ENCODE measurements around the gene DEPDC1. TPM values are rescaled to one million over a fixed set of nuclear protein-coding genes. Genes with fewer than 3 reads are reported as not detected.
A peak's percentile ranks its signal among the peaks of the same experiment; 100 is the strongest.
"Not testable (repeated sequence)": the region's sequence is repeated elsewhere in the genome, so short reads cannot be mapped to it uniquely, and the experiment has no call there.

The DEPDC1 gene
- total RNA-seq, 1 experiment from 2014 or later = 18.2 TPM

DNA sequence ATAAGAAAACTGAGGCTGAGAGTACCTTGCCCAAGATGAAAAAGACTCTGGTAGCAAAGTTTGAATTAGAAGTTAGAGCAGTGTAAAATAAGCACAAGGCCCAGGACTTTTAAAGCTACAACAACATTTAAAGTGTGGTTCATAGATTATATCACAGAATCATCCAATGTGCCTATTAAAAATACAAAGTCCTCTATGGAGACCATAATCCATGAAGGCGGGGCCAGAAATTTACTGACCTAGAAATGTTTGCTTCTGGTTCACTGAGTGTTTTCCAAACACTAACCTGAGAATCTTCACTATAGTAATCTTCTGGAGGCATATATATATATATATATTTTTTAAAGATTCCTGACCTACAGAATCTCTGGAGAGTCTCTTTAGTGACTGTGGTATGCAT is 12.3 kb downstream of the DEPDC1 start:
- in situ Hi-C loops (cut with HindIII; ENCODE audit: low pct_unique_long_range_greater_than_20kb, low sequenced_read_pairs) = no loop called here
- DNase-seq (ENCODE audit: low read depth) = no peak

DNA sequence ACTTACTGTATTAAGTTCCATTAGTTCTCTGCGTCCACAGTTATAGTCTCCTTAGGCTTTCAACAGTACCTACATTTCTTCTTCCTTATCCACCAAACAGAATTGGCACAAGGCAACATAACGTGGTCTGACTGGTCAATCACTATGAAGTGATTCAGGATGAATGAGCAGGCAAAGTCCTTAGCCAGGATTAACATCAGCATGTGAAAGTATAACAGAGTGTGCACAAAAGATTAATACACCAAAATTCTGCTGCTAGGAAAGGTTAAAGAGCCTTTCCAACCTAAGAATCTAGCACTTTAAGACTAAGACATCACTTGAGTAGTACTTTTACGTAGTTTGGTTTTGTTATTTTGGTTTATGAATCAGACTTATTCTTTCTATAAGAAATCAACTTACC is 15.8 kb downstream of the DEPDC1 start:
- in situ Hi-C loops (cut with HindIII; ENCODE audit: low pct_unique_long_range_greater_than_20kb, low sequenced_read_pairs) = no loop called here
- no peak for DNase-seq (ENCODE audit: low read depth)

GRCh38 chr1:68479501-68479900 is 17.4 kb downstream of the DEPDC1 start:
- in situ Hi-C loops (cut with HindIII; ENCODE audit: low pct_unique_long_range_greater_than_20kb, low sequenced_read_pairs) = no loop called here
- peak; percentile 34 for DNase-seq (ENCODE audit: low read depth)

DNA sequence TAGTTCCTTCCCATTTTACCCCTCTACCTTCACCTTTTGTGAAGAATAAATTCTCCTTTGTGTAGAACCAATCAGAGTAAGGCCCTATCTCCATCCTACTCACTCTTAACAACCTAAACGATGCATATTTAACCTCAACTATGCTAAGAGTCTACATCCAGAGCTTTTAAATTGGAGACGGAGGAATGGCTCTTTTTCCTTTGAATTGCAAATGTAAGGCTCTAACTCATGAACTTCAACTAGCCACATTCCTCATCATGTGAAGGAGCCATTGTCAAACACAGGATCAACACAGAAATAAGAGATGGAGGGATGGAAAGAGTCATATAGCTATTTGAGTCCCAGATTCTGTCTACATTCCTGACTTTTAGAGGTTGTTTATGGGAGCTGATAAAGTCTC is 18.2 kb downstream of the DEPDC1 start:
- no peak for DNase-seq (ENCODE audit: low read depth)
- in situ Hi-C loops (cut with HindIII; ENCODE audit: low pct_unique_long_range_greater_than_20kb, low sequenced_read_pairs) = no loop called here

DNA sequence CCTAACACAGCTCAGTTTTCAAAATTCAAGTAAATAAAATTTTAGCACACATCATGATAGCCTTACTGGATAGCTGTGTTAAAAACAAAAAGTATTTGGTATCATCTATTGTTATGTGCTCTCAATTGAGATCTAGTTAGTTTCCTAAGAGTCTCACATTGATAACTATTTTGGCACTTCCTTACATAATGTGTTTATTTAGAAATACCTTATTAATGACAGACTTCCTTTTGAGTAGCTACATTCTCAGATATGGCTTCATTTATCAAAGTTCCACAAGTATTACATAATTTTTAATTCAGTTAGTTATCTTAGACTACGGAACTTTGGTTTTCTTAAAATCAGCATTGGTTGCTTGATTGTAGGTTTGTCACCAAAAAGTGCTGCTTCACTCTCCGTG is 20.3 kb downstream of the DEPDC1 start:
- DNase-seq (ENCODE audit: low read depth); in situ Hi-C loops (cut with HindIII; ENCODE audit: low pct_unique_long_range_greater_than_20kb, low sequenced_read_pairs): not testable (repeated sequence)

DNA sequence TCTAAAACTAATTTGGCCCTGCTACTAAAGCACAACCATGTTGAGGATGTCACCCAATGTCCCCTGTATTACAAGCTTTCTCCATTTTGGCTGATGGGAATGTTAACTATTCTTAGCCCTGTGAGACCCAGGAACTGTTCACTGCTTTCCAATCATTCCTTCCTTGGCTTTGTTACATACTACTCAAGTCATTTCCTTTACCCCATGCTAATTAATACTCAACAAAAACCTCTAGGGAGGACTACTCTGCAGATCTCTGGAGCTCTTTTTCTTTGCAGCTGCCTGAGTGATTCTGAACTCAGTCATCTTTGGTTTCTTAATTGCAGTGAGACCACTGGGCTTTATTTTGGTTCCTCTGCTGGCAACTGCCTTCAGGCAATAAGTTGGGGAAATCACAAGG is 23.8 kb downstream of the DEPDC1 start:
- in situ Hi-C loops (cut with HindIII; ENCODE audit: low pct_unique_long_range_greater_than_20kb, low sequenced_read_pairs) = no loop called here
- no peak for DNase-seq (ENCODE audit: low read depth)

DNA sequence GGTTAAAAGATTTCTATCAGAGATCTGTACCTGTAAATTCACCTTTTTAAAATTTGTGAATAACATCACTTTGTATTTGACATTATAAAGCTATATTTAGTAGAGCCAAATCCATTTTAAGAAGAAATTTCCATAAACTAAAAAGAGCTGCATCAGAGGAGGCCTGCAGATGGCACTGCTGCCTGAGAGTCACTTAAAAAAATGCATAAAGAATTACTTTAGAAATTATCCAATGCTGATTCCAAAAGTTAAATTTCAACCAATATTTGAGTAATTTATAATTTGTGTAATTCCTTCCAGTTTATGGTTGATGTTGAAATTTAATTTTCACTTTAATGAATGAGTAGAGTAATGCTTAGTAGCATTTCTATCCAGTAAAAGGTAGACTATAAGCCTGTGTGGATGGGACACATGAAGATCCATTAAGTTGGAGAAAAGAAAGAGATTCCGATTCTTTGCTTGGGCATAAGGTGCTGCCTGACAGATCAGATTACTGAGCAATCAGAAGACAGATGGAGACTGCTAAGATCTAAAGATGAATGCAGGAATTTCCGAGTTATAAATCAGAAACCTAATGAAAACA is 26.4 kb downstream of the DEPDC1 start:
- in situ Hi-C loops (cut with HindIII; ENCODE audit: low pct_unique_long_range_greater_than_20kb, low sequenced_read_pairs) = no loop called here
- DNase-seq (ENCODE audit: low read depth) = peak; percentile 6

DNA sequence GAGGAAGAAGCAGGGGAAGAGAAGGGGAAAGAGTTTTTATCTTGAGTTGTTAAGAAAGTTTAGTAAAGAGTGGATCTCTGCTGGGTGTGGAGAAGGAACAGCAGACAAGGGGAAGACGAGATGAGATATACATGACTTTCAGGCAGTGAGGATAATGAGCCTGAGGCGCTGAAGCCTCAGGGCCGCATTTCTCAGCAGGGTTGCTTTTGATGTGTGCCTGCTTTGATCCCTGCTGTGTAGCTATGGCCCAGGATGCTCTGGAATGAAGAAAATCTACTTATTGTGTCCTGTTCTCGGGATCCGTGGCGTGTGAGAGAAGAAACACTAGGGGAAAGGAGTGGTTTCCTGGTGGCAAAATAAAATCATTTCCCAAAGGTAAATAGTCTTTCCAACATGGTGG is 32.0 kb downstream of the DEPDC1 start:
- in situ Hi-C loops (cut with HindIII; ENCODE audit: low pct_unique_long_range_greater_than_20kb, low sequenced_read_pairs) = no loop called here
- no peak for DNase-seq (ENCODE audit: low read depth)

- in situ Hi-C loops (cut with HindIII; ENCODE audit: low pct_unique_long_range_greater_than_20kb, low sequenced_read_pairs) = no loop called here
- no peak for DNase-seq (ENCODE audit: low read depth)
Measured at GRCh38 chr1:68460935-68461334, 35.9 kb downstream of the DEPDC1 start.

- in situ Hi-C loops (cut with HindIII; ENCODE audit: low pct_unique_long_range_greater_than_20kb, low sequenced_read_pairs) = no loop called here
- DNase-seq (ENCODE audit: low read depth) = no peak
Measured at GRCh38 chr1:68459796-68460195, 37.1 kb downstream of the DEPDC1 start.

DNA sequence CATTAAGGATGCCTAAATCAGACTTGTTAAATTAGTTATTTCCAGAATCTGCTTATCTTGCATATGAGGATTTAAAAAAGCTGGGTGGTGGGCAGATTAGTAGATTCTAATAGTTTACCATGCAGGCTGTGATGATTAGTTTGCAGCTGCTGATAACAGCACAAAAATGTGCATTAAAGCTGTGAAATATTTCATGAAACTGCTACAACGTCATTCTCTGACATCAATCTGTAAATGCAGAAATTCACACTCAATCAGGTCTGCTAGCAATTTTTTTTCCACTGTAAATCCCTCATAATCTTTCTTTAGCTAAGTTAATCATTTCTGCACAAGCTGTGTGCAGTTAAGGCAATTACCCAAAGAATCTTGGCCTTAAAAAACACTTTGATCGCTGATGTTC is 37.8 kb downstream of the DEPDC1 start:
- in situ Hi-C loops (cut with HindIII; ENCODE audit: low pct_unique_long_range_greater_than_20kb, low sequenced_read_pairs) = no loop called here
- DNase-seq (ENCODE audit: low read depth) = no peak

DNA sequence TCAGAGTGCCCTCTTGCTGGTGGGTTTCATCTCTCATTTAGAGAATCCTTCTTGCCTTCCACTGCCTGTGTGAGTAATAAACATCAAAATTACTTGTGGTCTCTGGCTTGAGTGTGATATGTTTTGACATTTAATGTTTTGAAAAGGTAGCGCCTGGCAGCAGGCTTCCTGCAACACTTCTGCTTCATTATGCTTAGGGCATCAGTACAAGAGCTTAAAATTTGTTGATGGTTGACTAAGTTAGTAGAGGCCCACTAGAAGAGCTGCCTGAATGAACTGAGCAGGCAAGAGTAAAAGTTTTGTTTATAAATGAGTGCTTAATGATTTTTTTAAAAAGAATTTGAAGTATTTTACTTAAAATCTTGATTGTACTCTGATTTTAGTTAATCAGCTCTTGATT is 40.7 kb downstream of the DEPDC1 start:
- no peak for DNase-seq (ENCODE audit: low read depth)
- in situ Hi-C loops (cut with HindIII; ENCODE audit: low pct_unique_long_range_greater_than_20kb, low sequenced_read_pairs) = no loop called here

- in situ Hi-C loops (cut with HindIII; ENCODE audit: low pct_unique_long_range_greater_than_20kb, low sequenced_read_pairs) = no loop called here
- no peak for DNase-seq (ENCODE audit: low read depth)
Measured at GRCh38 chr1:68454534-68454933, 42.3 kb downstream of the DEPDC1 start.

GRCh38 chr1:68453060-68453670 is 43.7 kb downstream of the DEPDC1 start:
- no peak for DNase-seq (ENCODE audit: low read depth)
- in situ Hi-C loops (cut with HindIII; ENCODE audit: low pct_unique_long_range_greater_than_20kb, low sequenced_read_pairs) = no loop called here

DNA sequence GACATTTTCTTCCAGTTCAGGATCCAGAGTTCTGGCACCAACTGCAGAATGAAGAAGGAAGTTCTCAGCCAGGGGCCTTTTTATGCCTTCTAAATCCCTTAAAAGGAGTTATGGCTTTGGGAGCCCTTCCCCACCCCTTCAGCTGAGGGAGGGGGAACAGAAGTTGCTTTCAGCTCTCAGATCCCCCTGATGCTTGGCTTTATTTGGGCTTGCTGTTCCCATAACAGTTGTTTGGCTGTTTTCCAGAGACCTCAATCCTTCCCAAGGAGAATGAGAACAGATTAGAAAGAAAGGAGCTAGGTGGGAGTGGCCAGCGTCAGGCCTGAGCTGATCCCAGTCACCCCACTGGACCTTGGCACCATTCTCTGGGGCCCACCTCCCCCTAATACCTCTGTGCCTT is 47.0 kb downstream of the DEPDC1 start, which contains the start of gene RPE65:
RPE65 (minus strand) TSS at position 54 of the 400 bp plus-strand sequence; CDS start at position 5, 49 bp downstream.
- no peak for DNase-seq (ENCODE audit: low read depth)
- in situ Hi-C loops (cut with HindIII; ENCODE audit: low pct_unique_long_range_greater_than_20kb, low sequenced_read_pairs) = no loop called here

DNA sequence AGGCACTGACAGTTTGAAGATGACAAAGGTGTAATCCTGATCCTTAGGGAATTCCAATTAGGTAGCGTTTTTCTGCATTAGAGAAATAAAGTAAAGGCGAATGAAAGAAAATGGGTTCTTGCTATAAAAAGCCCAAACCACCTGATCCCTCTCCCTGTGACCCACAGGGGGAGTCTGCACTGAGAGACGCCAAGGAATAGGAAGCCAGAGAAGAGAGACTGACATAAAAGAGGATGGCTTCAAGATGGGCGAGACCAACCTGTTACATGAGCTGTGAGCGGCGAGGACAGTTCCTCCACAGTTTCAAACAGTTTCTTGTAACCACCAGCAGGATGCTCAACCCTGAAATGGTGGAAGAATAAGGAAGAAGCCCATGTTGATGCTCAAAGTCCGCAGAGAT is 48.5 kb downstream of the DEPDC1 start:
- DNase-seq (ENCODE audit: low read depth) = no peak
- in situ Hi-C loops (cut with HindIII; ENCODE audit: low pct_unique_long_range_greater_than_20kb, low sequenced_read_pairs) = no loop called here

GRCh38 chr1:68445709-68446108 is 51.2 kb downstream of the DEPDC1 start:
- no peak for DNase-seq (ENCODE audit: low read depth)
- in situ Hi-C loops (cut with HindIII; ENCODE audit: low pct_unique_long_range_greater_than_20kb, low sequenced_read_pairs) = no loop called here

DNA sequence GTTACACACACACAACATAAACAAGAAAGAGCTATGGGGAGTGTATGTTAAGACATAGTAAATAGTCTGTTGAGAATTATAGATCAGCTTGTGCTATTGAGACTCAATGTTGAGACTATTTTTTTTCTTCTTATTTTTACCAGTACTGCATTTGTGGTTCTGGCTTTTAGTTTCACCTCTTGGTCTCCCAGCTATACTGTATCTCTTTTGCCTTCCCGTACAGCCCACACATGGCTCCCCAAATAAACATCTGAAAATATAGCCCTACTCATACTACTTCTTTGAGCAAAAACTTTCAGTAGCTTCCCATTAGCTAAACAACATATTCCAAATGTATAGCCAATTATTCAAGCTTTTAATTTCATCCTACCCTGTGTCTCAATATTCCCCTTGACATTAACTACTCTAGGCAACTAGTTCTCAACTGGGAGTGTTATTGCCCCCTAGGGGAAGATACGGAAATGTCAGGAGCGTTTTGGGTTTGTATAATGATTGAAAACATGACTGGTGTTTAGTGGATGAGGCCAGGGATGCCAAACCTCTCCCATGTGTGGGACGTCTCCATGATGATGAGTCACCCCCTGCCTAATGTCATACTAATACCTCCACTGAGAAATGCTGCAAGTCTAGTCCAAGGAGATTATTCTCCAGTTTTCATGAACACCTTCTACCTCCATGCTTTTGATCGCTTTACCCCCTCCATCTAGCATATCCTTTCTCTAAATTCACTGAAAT is 53.9 kb downstream of the DEPDC1 start:
- in situ Hi-C loops (cut with HindIII; ENCODE audit: low pct_unique_long_range_greater_than_20kb, low sequenced_read_pairs) = no loop called here
- DNase-seq (ENCODE audit: low read depth) = peak; percentile 60

DNA sequence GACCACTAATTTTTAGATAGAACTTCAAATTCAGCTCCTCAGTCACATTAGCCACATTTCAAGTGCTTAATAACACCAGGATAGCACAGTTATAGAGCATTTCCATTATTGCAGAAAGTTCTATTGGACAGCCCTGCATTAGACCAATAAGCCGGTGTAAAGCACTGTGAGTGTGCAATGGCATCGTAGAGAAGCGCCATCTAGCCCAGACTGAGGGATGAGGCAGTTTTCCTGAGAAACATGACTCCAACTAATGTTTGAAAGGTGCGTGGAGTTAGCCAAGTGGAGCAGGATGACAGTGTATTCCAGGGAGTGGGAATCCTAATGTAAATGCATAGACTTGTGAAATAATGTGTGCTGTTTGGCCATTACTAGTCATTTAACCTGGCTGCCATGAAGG is 54.9 kb downstream of the DEPDC1 start:
- in situ Hi-C loops (cut with HindIII; ENCODE audit: low pct_unique_long_range_greater_than_20kb, low sequenced_read_pairs) = no loop called here
- no peak for DNase-seq (ENCODE audit: low read depth)

- DNase-seq (ENCODE audit: low read depth) = no peak
- in situ Hi-C loops (cut with HindIII; ENCODE audit: low pct_unique_long_range_greater_than_20kb, low sequenced_read_pairs) = no loop called here
Measured at GRCh38 chr1:68438310-68438709, 58.6 kb downstream of the DEPDC1 start.
